Measurements from ENCODE around the gene IFNL2. TPM values are rescaled to one million over a fixed set of nuclear protein-coding genes. Genes with fewer than 3 reads are reported as not detected.

The IFNL2 gene
- total and polyA plus RNA-seq, 9 of the 15 experiments (the other 6 are each of a cell fraction or from before 2014, with no cell fraction given), result not detected

DNA sequence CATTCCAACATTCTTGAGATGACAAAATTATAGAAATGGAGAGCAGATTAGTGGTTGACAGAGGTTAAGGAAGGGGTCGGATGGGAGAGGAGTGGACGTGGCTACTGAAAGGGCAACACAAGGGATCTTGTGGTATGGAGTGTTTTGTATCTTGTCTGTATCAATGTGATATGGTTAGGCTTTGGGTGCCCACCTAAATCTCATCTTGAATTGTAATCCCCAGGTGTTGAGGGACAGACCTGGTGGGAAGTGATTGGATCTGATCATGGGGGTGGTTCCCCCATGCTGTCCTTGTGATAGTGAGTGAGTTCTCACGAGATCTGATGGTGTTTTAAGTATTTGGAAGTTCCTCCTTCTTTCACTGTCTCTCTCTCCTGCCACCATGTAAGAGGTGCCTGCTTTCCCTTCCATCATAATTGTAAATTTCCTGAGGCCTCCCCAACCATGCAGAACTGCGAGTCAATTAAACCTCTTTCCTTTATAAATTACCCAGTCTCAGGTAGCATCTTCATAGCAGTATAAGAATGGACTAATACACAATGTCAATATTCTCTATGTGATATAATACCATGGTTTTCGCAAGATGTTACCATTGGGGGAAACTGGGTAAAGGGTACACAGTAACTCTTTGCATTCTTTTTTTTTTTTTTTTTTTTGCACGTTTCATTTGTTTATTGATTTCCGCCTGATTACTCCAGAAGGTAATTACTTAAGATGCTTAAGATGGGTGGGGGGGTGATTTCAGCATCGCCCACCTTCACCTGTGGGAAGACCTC lies 14.6 kb upstream of the IFNL2 start:
- in situ Hi-C loops (cut with MboI) (no loop called here), intact Hi-C loops (cut with micrococcal nuclease) (loop anchor here (10.0 kb wide), 1 partner anchor 51 kb away; no protein-coding TSS in a partner anchor)
- ChIA-PET POLR2A (interaction anchor here (0.7 kb wide), 1 partner anchor 49 kb away, joined by 3 read pairs; no protein-coding TSS in a partner anchor), CTCF (ENCODE audit: low intra/inter-chr PET ratio) (no interaction called here)
- Histone ChIP-seq H2AFZ (ENCODE audit: low read depth, low read length) (peak overlapping the region; percentile 97; the same call in 1 of the 2 replicates), H3K9ac (ENCODE audit: insufficient read depth in 1 of 2, low read depth in 2 of 2, low read length in 2 of 2) (peak overlapping the region in 1 of 2 experiments; percentile 66; a peak in 1 of 4 replicates), H3K4me1 (replicated peaks in 1 of 2; ENCODE audit: control insufficient read depth in 2 of 2, insufficient read depth in 2 of 2, low read length in 2 of 2) (peaks cover 48 to 51% of the 10 kb centered on the region in 2 experiments), H4K20me1 (replicated peaks; ENCODE audit: control insufficient read depth, insufficient read depth, low read length) (no peaks in the 10 kb centered on the region), H3K79me2 (ENCODE audit: control insufficient read depth, insufficient read depth, low read length) (no peaks in the 10 kb centered on the region), H3K4me2 (ENCODE audit: insufficient read depth, low read length) (no peak overlapping the region), H3K27ac (ENCODE audit: extremely low read depth, low read depth, low read length) (0 out of 3 replicates have a peak overlapping the region, but pooled peaks have one; percentile 11), H3K4me3 (no peak overlapping the region), H3K9me3 (replicated peaks; ENCODE audit: control insufficient read depth, insufficient read depth, low read depth, low read length) (no peaks in the 10 kb centered on the region), H3K9me1 (ENCODE audit: control insufficient read depth, insufficient read depth, low read length) (no peaks in the 10 kb centered on the region), H3K27me3 (ENCODE audit: control insufficient read depth in 2 of 2, insufficient read depth in 2 of 2, low read length in 2 of 2) (no peaks in the 10 kb centered on the region), H3K36me3 (ENCODE audit: control insufficient read depth, insufficient read depth, low read length) (no peaks in the 10 kb centered on the region)
- TF ChIP-seq ZNF217 (CRISPR knock-in tag; IDR thresholded peaks at IDR 0.05) (no peak), CREM (IDR thresholded peaks at IDR 0.05; ENCODE audit: low read depth) (no peak), CBFA2T3 (IDR thresholded peaks at IDR 0.05) (peak; percentile 79), TAL1 (IDR thresholded peaks at IDR 0.05) (peak; percentile 59; the same call in 1 of the 2 replicates), ZFP36 (IDR thresholded peaks at IDR 0.05; ENCODE audit: low read depth, low read length, partially characterized antibody) (peak; percentile 9), NFIC (IDR thresholded peaks at IDR 0.05) (0 out of 2 replicates have a peak, but pooled peaks have one; percentile 17), ZNF699 (CRISPR knock-in tag; IDR thresholded peaks at IDR 0.05; ENCODE audit: insufficient replicate concordance) (no peak), ARID1B (IDR thresholded peaks at IDR 0.05) (peak; percentile 35; the same call in 1 of the 2 replicates), TEAD4 (IDR thresholded peaks at IDR 0.05; ENCODE audit: low read length) (peak; percentile 55; the same call in 1 of the 2 replicates), TEAD4 (CRISPR knock-in tag; IDR thresholded peaks at IDR 0.05; ENCODE audit: borderline replicate concordance) (no peak), CBFA2T2 (conservative IDR thresholded peaks at IDR 0.05) (peak; percentile 57), ZKSCAN8 (CRISPR knock-in tag; IDR thresholded peaks at IDR 0.05) (0 out of 2 replicates have a peak, but pooled peaks have one; percentile 26), CHD2 (IDR thresholded peaks at IDR 0.05; ENCODE audit: low read depth, low read length) (peak; percentile 78), TCF3 (CRISPR knock-in tag; IDR thresholded peaks at IDR 0.05) (peak; percentile 41; the same call in 1 of the 2 replicates)
- DNase-seq (ENCODE audit: extremely low read depth in 1 of 4, low spot score in 3 of 4), result peak in 1 of 4 experiments; percentile 46
- 51% methylated on average over 7 of the region's 8 CpGs for WGBS (ENCODE audit: insufficient coverage, low coverage, missing lambda C conversion rate)
- no peak for FAIRE-seq
- no peak for ATAC-seq
- no TSS peak for BruUV-seq (replicated peaks)

Measured in K562 (cell line).